GM04504 (cell line): ENCODE measurements around the gene NEDD4L.
"Not testable (repeated sequence)": the region's sequence is repeated elsewhere in the genome, so short reads cannot be mapped to it uniquely, and the experiment has no call there.

Experiments used
- DNase-seq: peaks from one replicate; pipeline ENCODE4 v3.0.0-alpha.2; 2012; ENCODE audit warnings: low read depth

The NEDD4L gene

DNA sequence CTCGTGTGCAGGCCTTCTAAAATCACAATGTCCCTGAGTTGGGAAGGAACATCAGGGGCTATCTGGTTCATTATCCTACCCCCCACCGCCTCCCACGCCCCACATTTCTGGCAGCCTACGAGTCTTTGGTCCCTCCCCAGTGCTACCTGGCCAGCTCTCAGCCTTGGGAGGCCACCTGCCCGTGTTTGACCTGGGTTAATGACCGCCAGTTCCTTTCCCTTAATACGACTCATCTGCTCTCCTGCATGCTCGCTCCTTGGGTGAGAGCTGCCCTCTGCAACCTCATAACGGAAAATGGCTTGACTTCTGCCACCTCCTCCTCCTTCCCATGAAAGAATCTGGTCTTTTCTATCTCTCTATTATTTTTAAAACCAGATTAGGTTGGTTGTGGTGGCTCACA lies 112.5 kb downstream of the NEDD4L start:
- no peak for DNase-seq

DNA sequence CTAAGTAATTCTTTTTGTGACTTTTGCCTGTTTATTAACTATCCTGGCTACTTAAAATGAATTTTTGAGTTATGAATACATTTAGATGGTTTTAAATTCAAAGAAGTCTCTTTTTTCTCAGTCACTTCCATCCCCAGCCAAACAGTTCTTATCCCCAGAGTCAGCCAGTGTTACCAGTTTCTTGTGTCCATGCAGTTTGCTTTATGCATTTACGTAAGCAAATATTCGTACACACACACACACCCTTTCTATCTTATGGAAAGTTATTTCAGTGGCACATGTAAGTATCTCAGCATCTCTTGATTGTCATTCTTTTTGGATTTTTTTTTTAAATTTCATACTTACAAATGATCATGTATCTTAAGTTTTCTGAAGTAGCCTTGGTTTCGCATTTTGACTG lies 113.2 kb downstream of the NEDD4L start:
- DNase-seq, result no peak

DNA sequence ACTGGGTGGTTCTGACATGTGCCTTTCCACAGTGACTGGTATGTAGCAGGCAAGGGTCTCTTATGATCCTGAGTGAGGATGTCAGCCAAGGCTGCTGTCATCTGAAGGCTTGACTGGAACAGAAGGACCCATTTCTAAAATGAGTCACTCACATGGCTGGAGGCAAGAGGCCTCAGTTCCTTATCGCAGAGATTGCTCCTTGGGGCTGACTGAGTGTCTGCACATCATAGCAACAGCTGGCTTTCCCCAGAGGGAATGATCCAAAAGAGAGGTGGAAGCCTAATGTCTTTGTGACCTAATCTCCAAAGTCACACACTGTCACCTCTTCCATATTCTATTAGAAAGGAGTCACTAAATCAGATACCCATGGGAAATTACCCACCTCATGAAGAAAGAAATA lies 114.0 kb downstream of the NEDD4L start:
- no peak for DNase-seq

DNA sequence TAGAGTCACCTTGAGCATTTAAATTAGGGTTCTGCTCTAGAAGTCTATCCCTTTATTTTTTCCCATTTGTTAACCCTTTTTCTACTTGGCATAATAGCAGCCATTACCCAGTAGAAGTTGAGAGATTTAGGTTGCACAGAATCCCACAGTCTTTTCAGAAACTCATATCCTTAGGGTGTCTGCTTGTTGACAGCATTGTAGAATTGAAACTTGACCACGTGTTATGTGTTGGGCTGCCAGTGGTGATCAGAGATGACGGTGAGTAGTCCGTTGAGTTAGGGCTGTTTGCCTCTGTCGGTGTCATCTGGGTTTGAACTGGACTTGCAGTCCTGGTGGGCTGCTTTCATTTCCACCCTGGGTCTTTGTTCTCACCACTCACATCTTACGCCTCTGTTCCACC lies 114.4 kb downstream of the NEDD4L start:
- no peak for DNase-seq

DNA sequence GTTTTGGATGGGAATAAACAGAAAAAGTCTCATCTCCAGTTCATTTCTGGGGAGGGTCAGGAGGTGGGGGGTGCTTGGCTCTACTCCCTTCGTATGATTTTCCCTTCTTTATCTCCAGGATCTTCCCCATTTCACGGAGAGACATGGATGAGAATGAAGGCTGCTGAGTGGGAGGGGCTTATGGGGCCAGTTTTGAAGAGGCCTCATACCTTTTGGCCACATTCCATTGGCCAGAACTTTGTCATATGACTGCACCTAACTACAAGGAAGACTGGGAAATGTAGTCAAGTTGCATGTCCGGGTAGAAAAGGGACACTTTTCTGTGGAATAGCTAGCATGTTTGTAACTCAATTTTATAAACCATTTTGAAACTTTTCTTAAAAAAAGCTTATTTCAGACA lies 117.6 kb downstream of the NEDD4L start:
- DNase-seq, result no peak

DNA sequence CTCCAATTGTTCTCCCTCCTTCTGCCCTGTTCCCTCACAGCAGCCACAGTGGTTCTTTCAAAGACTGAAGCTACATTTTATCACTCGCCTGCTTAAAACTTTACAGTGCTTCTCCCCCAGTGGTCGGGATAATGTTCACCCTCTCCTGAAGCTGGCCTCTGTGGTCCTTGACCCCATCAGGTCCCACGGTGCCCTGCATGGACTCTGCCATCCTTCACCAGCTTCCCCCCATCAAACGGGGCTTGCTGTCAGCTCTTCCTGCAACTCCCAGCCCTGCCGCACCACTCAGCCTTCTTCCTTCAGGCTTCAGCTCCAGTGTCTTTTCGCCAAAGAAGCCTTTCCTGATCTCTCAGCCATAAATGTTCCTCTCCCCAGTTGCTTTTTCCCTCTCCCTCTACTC lies 118.1 kb downstream of the NEDD4L start:
- no peak for DNase-seq

DNA sequence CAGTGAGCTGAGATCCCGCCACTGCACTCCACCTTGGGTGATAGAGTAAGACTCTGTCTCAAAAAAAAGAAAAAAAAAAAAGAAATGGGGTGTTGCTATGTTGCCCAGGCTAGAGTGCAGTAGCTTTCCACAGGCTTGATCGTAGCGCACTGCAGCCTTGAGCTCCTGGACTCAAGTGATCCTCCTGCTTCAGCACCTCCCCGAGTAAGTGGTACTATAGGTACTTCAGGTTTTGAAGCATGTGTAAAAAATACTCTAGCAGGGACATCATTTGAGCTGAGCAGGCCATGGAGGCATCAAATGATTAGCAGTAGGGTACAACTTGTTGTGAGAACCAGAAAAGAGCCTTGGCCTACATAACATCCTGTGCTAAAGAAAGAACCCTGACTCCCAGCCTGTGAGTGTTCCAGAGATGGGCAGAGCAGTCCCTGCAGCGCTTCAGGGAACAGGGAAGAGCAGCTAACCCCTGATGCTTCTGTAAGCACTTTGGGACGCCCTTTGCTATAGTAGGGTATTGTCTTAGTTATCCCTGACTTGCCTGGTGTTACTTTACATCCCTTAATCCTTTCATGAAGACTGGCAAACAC lies 119.1 kb downstream of the NEDD4L start:
- no peak for DNase-seq

DNA sequence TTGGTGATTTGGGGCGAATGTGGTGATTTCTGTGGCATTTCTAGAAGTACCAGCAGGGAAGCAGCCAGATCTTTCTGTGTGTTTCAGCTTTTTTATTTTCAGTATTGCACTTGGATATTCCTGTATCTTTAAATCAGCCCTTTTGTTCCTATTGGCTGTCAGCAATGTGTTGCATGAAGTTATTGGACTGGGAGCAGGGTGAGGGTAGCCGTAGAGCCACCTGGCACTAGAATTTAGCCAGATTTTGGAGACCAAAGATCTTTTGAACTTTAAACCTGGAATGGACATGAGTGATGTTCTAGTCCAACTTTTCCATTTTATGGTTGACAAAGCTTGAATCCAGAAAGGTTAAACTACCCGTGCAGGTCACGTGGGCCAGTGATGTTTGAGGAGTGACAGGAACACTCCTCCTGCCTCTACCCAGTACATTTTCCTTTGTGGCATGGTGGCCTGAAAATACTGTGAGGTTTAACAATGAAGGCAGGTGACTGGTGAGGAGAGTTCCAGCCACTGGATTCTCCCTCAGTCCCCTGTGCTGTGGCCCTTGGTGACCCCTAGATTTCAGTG lies 122.3 kb downstream of the NEDD4L start:
- no peak for DNase-seq

DNA sequence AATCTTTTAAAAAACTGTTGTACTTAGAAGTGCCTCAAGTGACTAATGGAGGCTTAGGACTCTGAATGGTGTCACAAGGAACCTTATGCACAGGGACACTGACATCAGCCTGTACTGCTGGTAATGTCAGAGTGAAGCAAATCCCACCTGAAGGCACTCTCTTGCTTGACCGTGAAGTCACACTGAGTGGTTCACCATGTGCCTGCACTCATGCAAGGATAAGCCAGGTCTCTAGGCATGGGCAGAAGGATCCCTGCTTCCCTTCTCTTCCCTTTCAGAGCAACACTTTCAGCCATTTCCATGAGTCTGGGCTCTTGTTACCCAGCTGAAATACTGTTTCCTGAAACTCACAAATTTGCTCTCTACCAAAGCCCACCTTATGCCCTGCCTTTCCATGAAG lies 123.0 kb downstream of the NEDD4L start:
- no peak for DNase-seq

DNA sequence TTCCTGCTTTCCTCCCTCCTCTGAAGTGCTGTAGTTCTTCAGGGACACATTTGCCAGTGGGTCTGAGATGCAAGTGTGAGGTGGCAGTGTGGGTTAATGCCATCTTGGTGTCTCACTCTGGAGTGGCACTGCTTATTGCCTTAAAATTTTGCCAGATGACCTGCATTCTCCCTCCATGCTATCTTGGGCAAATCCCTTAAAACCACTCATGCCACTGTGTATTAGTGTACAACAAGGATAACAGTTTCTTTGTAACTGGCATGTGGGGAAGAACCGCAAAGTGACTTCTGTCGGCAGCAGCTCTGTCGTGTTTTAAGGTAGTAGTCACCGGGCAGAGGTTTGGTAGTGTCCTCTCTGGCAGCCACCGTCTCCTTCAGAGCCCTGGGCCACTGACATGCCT lies 124.2 kb downstream of the NEDD4L start:
- no peak for DNase-seq

DNA sequence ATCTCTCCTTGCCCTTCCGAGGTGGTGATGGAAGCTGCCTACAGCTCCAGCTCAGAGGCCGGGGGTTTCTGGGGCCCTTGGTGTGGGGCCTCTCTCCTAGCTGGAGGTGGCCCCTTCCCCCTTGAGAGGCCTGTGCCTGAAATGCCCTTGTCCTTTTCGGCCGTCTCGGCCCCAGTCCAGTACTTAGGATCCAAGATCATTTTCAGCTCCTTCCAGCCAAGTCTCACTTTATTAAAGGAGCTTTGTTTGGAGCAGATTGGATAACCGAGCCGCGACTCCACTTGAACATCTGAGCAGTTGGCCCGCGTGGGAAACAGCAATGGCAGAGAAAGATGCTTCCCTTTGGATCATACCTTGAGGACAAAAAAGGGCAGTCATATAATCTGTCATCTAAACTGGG lies 125.0 kb downstream of the NEDD4L start:
- no peak for DNase-seq

DNA sequence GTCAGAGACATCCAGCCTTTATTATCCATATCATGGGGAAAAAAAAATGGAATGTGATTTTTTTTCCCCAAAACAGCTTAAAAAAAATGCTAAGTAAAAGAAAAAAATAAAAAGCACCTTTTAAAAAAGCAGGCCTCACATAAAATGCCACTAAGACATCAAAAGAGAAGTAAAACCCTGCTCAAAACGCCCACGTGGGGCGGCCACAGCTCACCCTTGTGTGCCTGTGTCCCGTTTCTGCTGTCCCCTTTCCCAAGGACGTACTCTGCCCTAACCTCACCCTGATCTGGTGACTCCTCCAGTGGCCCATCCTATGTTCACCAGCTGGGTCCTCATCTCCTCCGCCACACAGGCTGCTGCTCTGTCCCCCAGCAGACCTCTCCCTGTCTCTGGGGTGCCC lies 125.4 kb downstream of the NEDD4L start:
- no peak for DNase-seq

DNA sequence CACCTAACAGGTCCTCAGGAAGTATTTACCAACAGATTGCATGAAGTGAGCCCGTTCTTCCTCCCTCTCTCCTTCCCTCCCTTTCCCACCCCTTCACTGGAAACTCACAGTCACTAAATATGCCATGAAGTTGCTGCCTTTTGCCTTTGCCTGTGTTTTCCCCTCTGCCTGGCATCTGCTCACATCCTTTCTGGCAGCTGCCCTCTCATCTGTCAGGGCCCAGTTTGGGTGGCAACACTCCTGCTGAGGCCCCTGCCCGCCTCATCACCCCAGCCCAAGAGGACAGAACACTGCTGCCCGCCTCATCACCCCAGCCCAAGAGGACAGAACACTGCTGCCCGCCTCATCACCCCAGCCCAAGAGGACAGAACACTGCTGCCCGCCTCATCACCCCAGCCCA lies 126.0 kb downstream of the NEDD4L start:
- DNase-seq, result not testable (repeated sequence)

DNA sequence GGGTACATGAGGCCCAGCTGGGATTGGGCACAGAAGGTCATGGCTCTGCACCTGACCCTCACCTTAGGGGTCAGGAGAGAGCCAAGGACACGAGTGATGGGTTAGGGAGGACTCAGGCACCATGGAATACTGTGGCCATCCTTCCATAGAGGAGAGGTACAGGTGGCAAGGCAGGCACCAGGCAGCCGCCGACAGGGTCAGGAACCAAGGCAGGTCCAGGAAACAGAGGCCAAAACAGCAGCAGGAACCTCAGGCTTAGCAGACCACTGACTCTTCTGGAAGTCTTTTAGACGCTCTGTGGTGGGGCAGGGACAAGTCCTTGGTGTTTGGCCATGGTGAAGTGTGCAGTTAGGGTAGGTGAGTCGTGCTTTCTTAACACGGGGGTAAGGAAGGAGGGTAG lies 128.0 kb downstream of the NEDD4L start:
- no peak for DNase-seq

DNA sequence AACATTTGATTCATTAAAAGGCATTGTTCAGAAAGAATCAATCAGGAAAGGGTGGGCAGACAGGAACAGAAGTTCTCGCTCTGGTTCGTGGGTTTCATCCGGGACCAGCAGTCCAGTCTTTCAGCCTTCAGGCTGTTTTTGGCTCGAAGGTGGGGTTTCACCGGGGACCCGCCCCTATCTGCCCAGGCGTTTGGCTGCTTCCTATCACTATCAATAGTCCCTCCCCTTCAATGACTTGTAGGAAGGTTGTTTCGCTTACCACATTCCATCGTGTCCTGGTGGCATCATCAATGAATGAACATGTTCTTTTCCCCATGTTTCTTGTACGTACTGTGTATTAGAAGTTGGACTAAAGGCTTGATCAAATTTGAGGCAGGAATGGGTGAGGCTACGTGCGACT lies 130.3 kb downstream of the NEDD4L start:
- no peak for DNase-seq

DNA sequence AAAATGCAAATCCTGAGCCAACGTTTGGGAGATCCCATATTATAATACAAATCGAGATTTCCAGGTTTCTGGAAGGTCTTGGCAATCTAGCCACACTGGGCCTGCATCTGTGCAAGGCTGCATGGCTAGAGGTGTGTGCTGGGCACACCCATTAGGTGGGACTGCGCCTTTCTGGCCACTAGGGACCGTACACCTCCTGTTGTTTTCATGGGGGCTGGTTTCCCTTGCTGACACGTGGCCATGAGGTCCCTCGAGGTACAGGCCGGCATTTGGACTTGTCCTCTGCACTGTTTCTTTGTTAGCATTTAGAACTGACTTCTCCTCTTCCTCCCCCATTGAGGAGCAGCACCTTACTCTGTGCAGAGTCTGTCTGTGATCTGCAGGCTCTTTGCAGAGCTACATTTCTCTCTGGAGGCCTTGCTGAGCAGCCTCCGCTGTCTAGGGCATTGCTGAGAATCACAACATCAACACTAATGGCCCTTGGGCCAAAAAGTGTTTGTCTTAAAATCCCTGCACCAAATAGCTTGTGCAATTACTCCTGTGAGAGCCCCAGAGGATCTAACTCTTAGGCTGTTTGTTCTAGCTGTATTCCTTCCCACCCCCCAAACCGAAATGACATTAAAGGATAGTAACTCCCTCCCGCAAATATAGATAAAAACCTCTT lies 131.2 kb downstream of the NEDD4L start:
- DNase-seq, result no peak

DNA sequence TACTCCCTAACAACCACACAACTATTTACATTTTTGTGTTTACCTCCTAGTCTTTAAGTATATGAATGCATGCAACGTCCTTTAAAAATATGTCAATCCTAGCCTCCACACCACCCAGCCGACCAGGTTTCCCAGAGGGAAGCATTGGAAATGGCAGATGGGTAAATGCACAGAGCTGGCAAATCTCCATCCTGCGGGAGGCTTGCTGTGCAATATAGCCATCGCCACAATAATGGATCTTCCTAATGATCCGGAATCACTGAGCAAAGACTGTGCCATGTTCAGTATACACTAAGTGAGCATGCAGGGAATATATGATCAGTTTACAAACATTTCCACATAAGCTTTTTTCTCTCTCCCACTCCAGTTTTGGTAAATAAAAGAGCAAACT lies 131.8 kb downstream of the NEDD4L start:
- DNase-seq, result no peak

DNA sequence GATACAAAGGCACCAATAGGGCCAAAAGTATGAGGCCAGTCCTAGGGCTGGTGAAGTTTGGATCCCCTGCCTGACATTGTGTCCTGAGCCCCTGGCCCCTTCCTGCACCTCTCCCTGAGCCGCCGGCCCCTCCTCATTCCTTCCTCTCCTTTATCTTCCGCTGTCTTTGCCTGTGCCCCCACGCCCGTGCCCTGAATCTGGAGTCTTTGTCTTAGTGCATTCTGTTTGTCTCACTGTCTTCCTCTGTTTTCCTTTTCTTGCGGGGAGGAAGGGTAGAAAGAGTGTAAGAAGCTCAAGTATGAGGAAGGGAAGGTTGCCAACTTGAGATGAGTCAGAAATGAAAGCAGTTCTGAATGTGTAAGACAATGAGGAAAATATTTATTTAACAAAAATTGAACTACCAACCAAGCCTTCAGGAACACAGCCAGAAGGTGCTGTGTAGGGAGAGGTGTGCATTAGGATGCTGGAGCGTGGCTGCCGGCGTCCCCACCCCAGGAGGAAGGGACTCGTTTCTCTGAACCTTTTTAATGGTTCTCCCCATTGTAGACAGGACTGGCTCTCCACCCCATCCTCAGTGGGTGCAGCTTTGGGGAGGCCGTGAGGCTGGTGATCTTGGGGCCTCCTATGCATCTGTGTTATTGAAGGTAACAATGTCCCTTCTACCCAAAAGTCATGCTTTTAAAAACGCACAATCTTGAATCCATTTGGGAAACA lies 133.1 kb downstream of the NEDD4L start:
- peak; percentile 84 for DNase-seq

DNA sequence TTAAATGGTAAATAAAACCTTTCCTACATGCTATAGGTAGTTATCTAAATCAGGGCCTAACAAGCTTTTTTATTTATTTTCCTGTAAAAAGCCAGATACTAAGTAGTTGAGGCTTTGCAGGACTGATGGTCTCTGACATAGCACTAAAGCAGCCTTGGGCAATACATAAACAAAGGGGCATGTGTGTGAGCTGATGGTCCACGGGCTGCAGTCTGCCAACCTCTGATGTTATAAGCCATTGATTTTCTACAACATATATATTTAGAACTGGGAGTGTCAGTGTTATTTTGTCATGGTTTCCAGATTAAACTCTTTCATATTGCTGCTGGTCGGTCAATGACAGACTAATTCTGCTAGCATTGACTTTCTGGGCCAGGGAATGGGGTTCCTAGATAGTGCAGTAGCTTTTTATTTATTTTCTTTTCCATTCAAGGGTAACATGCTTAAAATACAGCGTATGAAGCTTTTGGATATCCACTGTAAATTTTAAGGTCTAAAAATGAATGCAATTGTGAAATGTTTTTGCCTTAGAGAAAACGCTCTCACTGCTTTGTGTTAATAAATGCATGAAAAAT lies 134.0 kb downstream of the NEDD4L start:
- no peak for DNase-seq

DNA sequence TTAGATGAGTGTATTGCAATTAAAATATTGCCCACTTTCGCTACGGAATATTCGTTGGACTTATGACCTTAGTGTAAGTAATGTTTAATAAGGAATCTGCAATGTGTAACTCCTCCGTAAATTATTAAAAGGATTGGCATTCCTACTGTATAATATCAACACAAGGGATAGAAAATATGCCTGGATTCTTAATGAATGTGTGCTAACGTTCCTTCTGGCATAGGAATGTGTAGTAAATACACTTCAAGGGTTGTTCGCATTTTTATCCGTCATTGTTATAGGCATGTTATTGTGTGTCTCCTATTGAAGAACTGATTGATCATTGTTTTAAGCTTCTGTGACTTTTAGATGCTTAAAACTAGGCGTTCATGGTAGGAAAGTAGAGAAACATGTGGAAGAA lies 134.5 kb downstream of the NEDD4L start:
- no peak for DNase-seq

DNA sequence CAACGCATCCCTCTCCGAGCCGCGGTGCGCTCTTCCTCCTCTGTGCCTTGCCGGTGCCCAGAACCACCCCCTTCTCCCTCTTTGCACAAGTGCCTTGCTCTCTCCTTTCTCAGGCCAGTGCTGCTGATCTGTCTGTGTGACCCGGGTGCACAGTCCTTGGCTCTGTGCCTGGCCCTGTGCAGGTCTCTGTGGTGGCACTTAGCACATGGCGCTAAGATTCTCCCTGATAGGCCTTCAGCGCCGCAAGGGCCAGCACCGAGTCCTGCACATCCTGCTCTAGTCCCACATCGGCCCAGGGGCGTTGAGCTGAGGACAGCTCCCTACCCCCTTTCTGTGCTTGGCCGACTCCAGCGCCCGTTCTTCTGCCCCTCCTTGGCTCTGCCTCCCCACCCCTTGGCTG lies 136.1 kb downstream of the NEDD4L start:
- DNase-seq, result no peak

DNA sequence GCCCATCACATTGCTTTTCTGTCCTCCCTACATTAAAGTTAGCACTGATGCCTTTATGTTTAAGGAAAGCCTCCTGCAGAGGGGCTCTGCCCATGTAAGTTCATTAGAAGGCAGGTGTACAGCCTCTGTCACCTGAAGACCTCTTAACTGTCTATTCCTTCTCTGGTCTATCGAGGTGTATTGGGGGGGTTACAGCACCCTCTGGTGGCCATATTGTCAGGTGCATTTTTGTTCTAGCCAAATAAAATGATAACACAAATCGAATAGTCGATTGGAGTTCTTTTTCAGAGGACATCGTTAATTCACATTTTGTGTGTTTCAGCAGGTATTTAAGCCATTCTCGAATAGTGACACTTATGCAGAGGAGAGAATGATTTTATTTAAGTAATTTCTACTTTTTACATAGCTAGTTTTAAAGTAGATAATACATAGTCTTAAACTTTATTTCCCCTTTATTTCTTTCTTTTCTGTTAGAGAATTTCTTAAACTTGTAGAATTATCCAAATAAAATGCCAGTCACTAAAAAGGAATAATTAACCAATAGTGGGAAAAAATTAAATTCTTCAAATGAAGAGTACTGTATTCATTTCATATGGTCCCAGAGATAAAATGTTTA lies 136.8 kb downstream of the NEDD4L start:
- no peak for DNase-seq

DNA sequence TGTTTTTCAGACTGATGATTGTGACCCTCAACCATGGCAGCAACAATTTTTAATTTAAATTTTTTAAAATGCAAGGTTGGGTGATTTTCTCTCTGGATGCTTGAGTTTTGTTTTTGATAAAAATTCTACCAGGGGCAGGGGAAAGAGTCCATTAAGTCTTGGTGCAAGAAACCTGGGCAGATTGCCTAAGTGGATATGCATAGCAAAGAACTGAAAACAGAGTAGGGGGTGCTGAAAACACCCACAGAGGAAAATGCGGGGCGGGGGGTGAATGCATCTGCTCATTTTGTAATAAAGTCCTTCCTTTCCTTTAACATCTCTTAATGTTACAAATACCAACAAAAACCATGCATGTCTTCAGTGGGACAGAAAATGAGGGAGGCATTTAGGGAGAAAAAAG lies 138.0 kb downstream of the NEDD4L start:
- no peak for DNase-seq
